ENCODE measurements around the gene CHST6. TPM values are rescaled to one million over a fixed set of nuclear protein-coding genes. Genes with fewer than 3 reads are reported as not detected.

Gene CHST6
- polyA plus RNA-seq, 1 donor (not counting 4 experiments of a cell fraction or from before 2014, with no cell fraction given): 0.14 TPM

DNA sequence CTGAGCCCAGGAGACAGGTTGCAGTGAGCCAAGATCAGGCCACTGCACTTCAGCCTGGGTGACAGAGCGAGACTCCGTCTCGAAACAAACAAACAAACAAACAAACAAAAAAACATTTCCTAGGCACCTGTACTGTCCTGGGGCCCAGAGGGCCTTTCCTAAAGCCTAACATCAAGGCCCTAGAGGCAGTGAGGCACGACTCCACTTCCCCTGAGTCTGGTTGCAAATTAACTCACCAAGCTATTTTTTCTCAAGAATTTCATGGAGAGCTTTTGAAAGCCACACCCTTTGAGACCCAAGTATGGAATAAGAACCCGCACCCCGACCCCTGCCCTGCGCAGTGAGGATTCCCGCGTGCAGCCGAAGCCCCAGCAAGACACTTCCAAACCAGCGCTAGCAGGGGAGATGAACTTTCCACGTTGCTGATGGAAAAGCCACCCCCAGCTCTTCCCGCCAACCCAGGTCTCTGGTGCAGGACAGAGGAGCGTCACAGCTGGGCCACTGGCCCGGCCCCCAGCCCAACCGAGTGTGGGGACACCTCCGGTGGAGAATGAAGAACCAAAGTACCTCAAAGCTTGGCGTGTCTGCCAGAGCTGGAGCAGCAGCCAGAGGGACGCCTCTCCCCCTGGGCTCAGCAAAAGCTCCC, 39.4 kb upstream of the CHST6 start:
- H4K20me1 ChIP-seq (ENCODE audit: control insufficient read depth, extremely low read depth, insufficient read depth, low read length): no peaks in the 10 kb centered on the region
- H3K27me3 ChIP-seq (ENCODE audit: control insufficient read depth, extremely low read depth, insufficient read depth, low read length): no peaks in the 10 kb centered on the region
- no peak overlapping the region for H3K9ac ChIP-seq (ENCODE audit: control insufficient read depth, extremely low read depth, insufficient read depth, low read length)
- no peaks in the 10 kb centered on the region for H3K9me1 ChIP-seq (ENCODE audit: control insufficient read depth, extremely low read depth, insufficient read depth, low read length)
- DNase-seq (ENCODE audit: low read depth, low spot score) (no peak), FAIRE-seq (no peak)
- H3K79me2 ChIP-seq (ENCODE audit: control insufficient read depth, insufficient read depth, low read length): no peaks in the 10 kb centered on the region
- H3K4me1 ChIP-seq (ENCODE audit: control insufficient read depth, extremely low read depth, insufficient read depth, low read length): no peaks in the 10 kb centered on the region
- H3K9me3 ChIP-seq (ENCODE audit: control insufficient read depth, low read depth, low read length): no peaks in the 10 kb centered on the region
- no peaks in the 10 kb centered on the region for H3K36me3 ChIP-seq (ENCODE audit: control insufficient read depth in 2 of 2, extremely low read depth in 1 of 2, insufficient read depth in 2 of 2, low read length in 2 of 2)
- no peak overlapping the region for H3K4me3 ChIP-seq (ENCODE audit: control insufficient read depth in 2 of 3, extremely low read depth in 1 of 3, insufficient read depth in 2 of 3, low read depth in 1 of 3, low read length in 3 of 3)
- dilution Hi-C loops (cut with MboI; ENCODE audit: extremely low pct_ligation_motif_present, low sequenced_read_pairs): no loop called here
- no peak overlapping the region for H2AFZ ChIP-seq (ENCODE audit: control insufficient read depth, low read length)
- TF ChIP-seq, protein P1, sequence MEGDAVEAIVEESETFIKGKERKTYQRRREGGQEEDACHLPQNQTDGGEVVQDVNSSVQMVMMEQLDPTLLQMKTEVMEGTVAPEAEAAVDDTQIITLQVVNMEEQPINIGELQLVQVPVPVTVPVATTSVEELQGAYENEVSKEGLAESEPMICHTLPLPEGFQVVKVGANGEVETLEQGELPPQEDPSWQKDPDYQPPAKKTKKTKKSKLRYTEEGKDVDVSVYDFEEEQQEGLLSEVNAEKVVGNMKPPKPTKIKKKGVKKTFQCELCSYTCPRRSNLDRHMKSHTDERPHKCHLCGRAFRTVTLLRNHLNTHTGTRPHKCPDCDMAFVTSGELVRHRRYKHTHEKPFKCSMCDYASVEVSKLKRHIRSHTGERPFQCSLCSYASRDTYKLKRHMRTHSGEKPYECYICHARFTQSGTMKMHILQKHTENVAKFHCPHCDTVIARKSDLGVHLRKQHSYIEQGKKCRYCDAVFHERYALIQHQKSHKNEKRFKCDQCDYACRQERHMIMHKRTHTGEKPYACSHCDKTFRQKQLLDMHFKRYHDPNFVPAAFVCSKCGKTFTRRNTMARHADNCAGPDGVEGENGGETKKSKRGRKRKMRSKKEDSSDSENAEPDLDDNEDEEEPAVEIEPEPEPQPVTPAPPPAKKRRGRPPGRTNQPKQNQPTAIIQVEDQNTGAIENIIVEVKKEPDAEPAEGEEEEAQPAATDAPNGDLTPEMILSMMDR (optimal IDR thresholded peaks at IDR 0.05 in 1 of 3, IDR thresholded peaks at IDR 0.05 in 1 of 3, conservative IDR thresholded peaks at IDR 0.05 in 1 of 3; ENCODE audit: extremely low read depth in 1 of 3, insufficient read depth in 2 of 3, low read length in 3 of 3): no peak
- TF ChIP-seq EZH2 (IDR thresholded peaks at IDR 0.05; ENCODE audit: low read length): no peak
- H3K4me2 ChIP-seq (ENCODE audit: control insufficient read depth, extremely low read depth, insufficient read depth, low read depth, low read length): no peak overlapping the region
- no peak overlapping the region for H3K27ac ChIP-seq (ENCODE audit: control insufficient read depth, insufficient read depth, low read length)

DNA sequence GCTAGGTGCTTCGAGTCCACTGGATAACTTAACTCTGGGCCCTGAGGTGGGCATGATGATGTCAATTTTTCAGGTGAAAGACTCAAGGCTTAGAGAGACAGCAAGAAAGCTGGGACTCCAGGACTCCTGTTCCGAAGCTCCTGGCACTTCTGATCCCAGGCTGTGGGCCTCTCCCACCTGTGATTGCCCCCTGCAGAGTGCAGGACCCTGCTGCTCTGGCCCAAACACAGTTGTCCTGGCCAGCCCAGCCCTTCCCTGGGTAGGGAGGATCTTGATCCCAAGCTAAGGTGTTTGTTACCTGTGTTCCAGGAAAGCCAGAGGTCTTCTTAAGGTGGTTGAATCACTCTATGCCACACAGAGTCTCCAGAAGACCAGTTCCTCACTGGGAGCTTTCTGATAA, 37.5 kb upstream of the CHST6 start:
- FAIRE-seq (no peak), DNase-seq (ENCODE audit: low read depth, low spot score) (no peak)
- no peak overlapping the region for H3K27ac ChIP-seq (ENCODE audit: control insufficient read depth, insufficient read depth, low read length)
- no peaks in the 10 kb centered on the region for H4K20me1 ChIP-seq (ENCODE audit: control insufficient read depth, extremely low read depth, insufficient read depth, low read length)
- no peaks in the 10 kb centered on the region for H3K27me3 ChIP-seq (ENCODE audit: control insufficient read depth, extremely low read depth, insufficient read depth, low read length)
- no peak overlapping the region for H3K9ac ChIP-seq (ENCODE audit: control insufficient read depth, extremely low read depth, insufficient read depth, low read length)
- dilution Hi-C loops (cut with MboI; ENCODE audit: extremely low pct_ligation_motif_present, low sequenced_read_pairs): no loop called here
- no peaks in the 10 kb centered on the region for H3K4me1 ChIP-seq (ENCODE audit: control insufficient read depth, extremely low read depth, insufficient read depth, low read length)
- H3K4me2 ChIP-seq (ENCODE audit: control insufficient read depth, extremely low read depth, insufficient read depth, low read depth, low read length): no peak overlapping the region
- no peaks in the 10 kb centered on the region for H3K79me2 ChIP-seq (ENCODE audit: control insufficient read depth, insufficient read depth, low read length)
- TF ChIP-seq, protein P1 (optimal IDR thresholded peaks at IDR 0.05 in 1 of 3, IDR thresholded peaks at IDR 0.05 in 1 of 3, conservative IDR thresholded peaks at IDR 0.05 in 1 of 3; ENCODE audit: extremely low read depth in 1 of 3, insufficient read depth in 2 of 3, low read length in 3 of 3): no peak
- no peak for TF ChIP-seq EZH2 (IDR thresholded peaks at IDR 0.05; ENCODE audit: low read length)
- H3K36me3 ChIP-seq (ENCODE audit: control insufficient read depth in 2 of 2, extremely low read depth in 1 of 2, insufficient read depth in 2 of 2, low read length in 2 of 2): no peaks in the 10 kb centered on the region
- H2AFZ ChIP-seq (ENCODE audit: control insufficient read depth, low read length): no peak overlapping the region
- no peaks in the 10 kb centered on the region for H3K9me3 ChIP-seq (ENCODE audit: control insufficient read depth, low read depth, low read length)
- H3K9me1 ChIP-seq (ENCODE audit: control insufficient read depth, extremely low read depth, insufficient read depth, low read length): no peaks in the 10 kb centered on the region
- H3K4me3 ChIP-seq (ENCODE audit: control insufficient read depth in 2 of 3, extremely low read depth in 1 of 3, insufficient read depth in 2 of 3, low read depth in 1 of 3, low read length in 3 of 3): no peak overlapping the region

Measured in keratinocyte (primary cell).